Measurements from ENCODE around the gene ACSS1. TPM values are rescaled to one million over a fixed set of nuclear protein-coding genes. Genes with fewer than 3 reads are reported as not detected.
"Not testable (repeated sequence)": the region's sequence is repeated elsewhere in the genome, so short reads cannot be mapped to it uniquely, and the experiment has no call there.

Gene ACSS1
- total RNA-seq, 1 experiment from 2014 or later: 2.8 TPM

- no peak for DNase-seq (ENCODE audit: extremely low read depth, low read depth)
These were observed 42.0 kb downstream of the ACSS1 start for GRCh38 chr20:25015986-25016385.

- no peak for DNase-seq (ENCODE audit: extremely low read depth, low read depth)
These were observed 43.1 kb downstream of the ACSS1 start for GRCh38 chr20:25014816-25015215.

GRCh38 chr20:25013478-25014380 lies 44.2 kb downstream of the ACSS1 start:
- DNase-seq (ENCODE audit: extremely low read depth, low read depth): no peak

- DNase-seq (ENCODE audit: extremely low read depth, low read depth): no peak
These were observed 45.2 kb downstream of the ACSS1 start for GRCh38 chr20:25012616-25013189.

GRCh38 chr20:25011831-25012241 lies 46.1 kb downstream of the ACSS1 start:
- no peak for DNase-seq (ENCODE audit: extremely low read depth, low read depth)

GRCh38 chr20:25011261-25011660 lies 46.7 kb downstream of the ACSS1 start:
- DNase-seq (ENCODE audit: extremely low read depth, low read depth): no peak

- DNase-seq (ENCODE audit: extremely low read depth, low read depth): no peak
These were observed 48.5 kb downstream of the ACSS1 start for GRCh38 chr20:25009218-25010145.

GRCh38 chr20:25008388-25009217 lies 49.3 kb downstream of the ACSS1 start:
- DNase-seq (ENCODE audit: extremely low read depth, low read depth): no peak

- no peak for DNase-seq (ENCODE audit: extremely low read depth, low read depth)
These were observed 50.2 kb downstream of the ACSS1 start for GRCh38 chr20:25007491-25008305.

GRCh38 chr20:25006431-25007167 lies 51.3 kb downstream of the ACSS1 start:
- DNase-seq (ENCODE audit: extremely low read depth, low read depth): no peak

- no peak for DNase-seq (ENCODE audit: extremely low read depth, low read depth)
These were observed 52.3 kb downstream of the ACSS1 start for GRCh38 chr20:25005661-25006060.

GRCh38 chr20:25005220-25005619 lies 52.7 kb downstream of the ACSS1 start:
- DNase-seq (ENCODE audit: extremely low read depth, low read depth): no peak

GRCh38 chr20:25003002-25003401 lies 54.9 kb downstream of the ACSS1 start:
- no peak for DNase-seq (ENCODE audit: extremely low read depth, low read depth)

- not testable (repeated sequence) for DNase-seq (ENCODE audit: extremely low read depth, low read depth)
These were observed 56.6 kb downstream of the ACSS1 start for GRCh38 chr20:25001323-25001722.

- DNase-seq (ENCODE audit: extremely low read depth, low read depth): no peak
These were observed 57.6 kb downstream of the ACSS1 start for GRCh38 chr20:25000268-25000801.

- no peak for DNase-seq (ENCODE audit: extremely low read depth, low read depth)
These were observed 58.4 kb downstream of the ACSS1 start for GRCh38 chr20:24999568-24999967.

- DNase-seq (ENCODE audit: extremely low read depth, low read depth): no peak
These were observed 59.1 kb downstream of the ACSS1 start for GRCh38 chr20:24998631-24999445.
